ENCODE data around the gene RPL11. TPM values are rescaled to one million over a fixed set of nuclear protein-coding genes. Genes with fewer than 3 reads are reported as not detected.
A peak's percentile ranks its signal among the peaks of the same experiment; 100 is the strongest.

RPL11 gene
- total RNA-seq, 2 donors from 2014 or later = 553 to 720 TPM

DNA sequence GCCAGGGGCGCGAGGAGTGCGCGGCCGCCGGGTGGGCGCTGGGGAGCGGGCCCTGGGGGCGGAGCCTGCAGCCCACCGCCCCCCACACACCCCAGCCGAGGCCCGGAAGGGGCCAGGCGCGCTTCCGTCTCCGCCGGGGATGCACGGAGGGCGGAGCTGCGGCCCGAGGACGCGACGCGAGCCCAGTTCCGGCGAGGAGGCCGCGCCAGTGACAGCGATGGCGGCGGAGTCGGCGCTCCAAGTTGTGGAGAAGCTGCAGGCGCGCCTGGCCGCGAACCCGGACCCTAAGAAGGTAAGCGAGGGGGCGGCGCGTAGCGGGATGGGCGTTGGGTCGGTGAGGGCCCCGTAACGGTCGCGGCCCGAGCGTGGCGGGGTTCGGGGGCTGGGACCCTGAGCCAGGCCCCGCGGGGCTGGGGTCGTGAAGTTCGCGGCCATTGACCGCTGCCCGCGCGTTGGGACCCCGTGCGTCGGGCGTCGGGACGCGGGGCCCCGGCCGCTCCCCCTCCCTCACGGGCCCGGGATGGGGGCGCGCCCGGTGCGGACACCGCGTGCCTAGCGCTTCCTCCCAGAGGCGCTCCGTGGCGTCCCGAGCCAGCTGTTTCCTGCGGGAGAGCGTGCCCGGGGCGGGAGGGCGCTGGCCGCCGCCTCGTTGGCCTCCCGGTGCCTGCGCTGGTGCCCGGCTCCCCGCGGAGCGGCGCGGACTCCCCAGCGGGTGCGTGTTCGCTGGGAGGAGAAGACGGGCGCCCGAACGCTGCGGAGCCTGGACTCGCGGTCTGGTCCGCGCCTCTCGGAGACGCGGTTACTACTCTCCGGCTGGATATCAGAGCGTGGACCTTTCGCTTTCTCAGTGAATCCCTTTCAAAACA is 51.9 kb downstream of the RPL11 start, which contains the start of gene ELOA:
Gene ELOA, plus strand, starts transcription at position 185 of the 866 bp plus-strand sequence. Its CDS starts 33 bp downstream, at position 218.
- TF ChIP-seq POLR2A (IDR thresholded peaks at IDR 0.05) = peak; percentile 79 to 86 (median 84)
- peak in 1 of 7 experiments; percentile 2 for TF ChIP-seq CTCF (IDR thresholded peaks at IDR 0.05)
- Histone ChIP-seq H3K9me3 (no peaks in the 10 kb centered on the region), H3K36me3 (replicated peaks in 1 of 2; ENCODE audit: insufficient read depth in 1 of 2, low read depth in 2 of 2) (no peaks in the 10 kb centered on the region), H3K4me1 (peaks cover 45% of the 10 kb centered on the region), H3K27me3 (no peaks in the 10 kb centered on the region), H3K4me3 (peak within 1 kb of the TSS; percentile 54 to 93), H3K27ac (peak within 1 kb of the TSS; percentile 75 to 92 (median 88))
- ATAC-seq = peak; percentile 87
- 0% methylated on average over 2 to 99 of the region's 119 CpGs for WGBS, 2 donors
- intact Hi-C loops (cut with DNase I) = no loop called here
- peak; percentile 69 to 82 (median 74) for DNase-seq

DNA sequence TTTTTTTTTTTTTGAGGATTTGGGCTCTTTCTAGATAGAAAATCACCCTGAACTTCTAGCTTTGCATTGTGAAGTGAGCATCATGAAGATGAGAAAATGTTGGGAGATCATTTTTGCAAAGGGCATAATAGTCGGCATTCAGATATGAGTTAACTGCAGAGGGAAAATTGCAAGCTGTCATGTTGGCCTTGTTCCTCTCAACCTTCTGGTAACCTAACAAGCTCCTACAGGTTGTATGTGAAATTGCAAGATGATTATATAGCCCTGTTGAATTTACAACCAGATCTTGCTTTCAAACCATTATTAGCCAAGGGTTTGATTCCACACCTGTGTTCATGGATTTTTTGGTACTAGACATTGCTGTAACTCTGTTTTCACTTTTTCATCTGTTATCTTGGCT is 53.9 kb downstream of the RPL11 start:
- ATAC-seq = peak; percentile 60

More for the DNA sequence above, 53.9 kb downstream of the RPL11 start:
- no peaks in the 10 kb centered on the region for H3K27me3 ChIP-seq
- H3K4me1 ChIP-seq = peaks cover 50% of the 10 kb centered on the region
- no peak overlapping the region for H3K4me3 ChIP-seq
- intact Hi-C loops (cut with DNase I) = no loop called here
- peaks cover 0 to 3% of the 10 kb centered on the region in 2 donors for H3K36me3 ChIP-seq (replicated peaks in 1 of 2; ENCODE audit: insufficient read depth in 1 of 2, low read depth in 2 of 2)
- WGBS, 2 donors = 30 to 38% methylated on average over 1 of the region's 1 CpG
- DNase-seq = peak; percentile 69 to 83 (median 76)
- TF ChIP-seq CTCF (IDR thresholded peaks at IDR 0.05) (peak in 6 of 7 experiments; percentile 32 to 79 (median 70)), POLR2A (IDR thresholded peaks at IDR 0.05) (no peak)
- no peaks in the 10 kb centered on the region for H3K9me3 ChIP-seq
- peak overlapping the region in 3 of 4 donors; percentile 75 to 92 (median 91) for H3K27ac ChIP-seq

Other genes with a start within 250 kb of the RPL11 start
- gene ASAP3, start 207.6 kb upstream of the RPL11 start, total RNA-seq = 10 to 100 TPM; 27.4 to 39.4 TPM
- gene E2F2, start 160.6 kb upstream of the RPL11 start, total RNA-seq = under 1 TPM in 1 of 2 donors, not detected in 1; under 0.01 TPM
- gene ID3, start 132.3 kb upstream of the RPL11 start, total RNA-seq = 100 to 1,000 TPM in 1 of 2 donors, 10 to 100 TPM in 1; 65.9 to 118 TPM
- 10 to 100 TPM; 22.6 to 28.0 TPM for gene ELOA, start 51.7 kb downstream of the RPL11 start, total RNA-seq
- gene PITHD1, start 86.6 kb downstream of the RPL11 start, total RNA-seq = 10 to 100 TPM; 31.9 to 32.3 TPM
- gene LYPLA2, start 99.3 kb downstream of the RPL11 start, total RNA-seq = 10 to 100 TPM; 20.4 to 28.5 TPM
- gene GALE, start 108.9 kb downstream of the RPL11 start, total RNA-seq = 10 to 100 TPM; 29.3 to 32.7 TPM
- 10 to 100 TPM; 18.9 to 21.1 TPM for gene HMGCL, start 133.6 kb downstream of the RPL11 start, total RNA-seq
- 10 to 100 TPM; 21.3 to 27.0 TPM for gene FUCA1, start 176.5 kb downstream of the RPL11 start, total RNA-seq
- not detected for gene CNR2, start 221.6 kb downstream of the RPL11 start, total RNA-seq

All from body of pancreas (tissue), 4 donors.